NCI-H187 treated with DMSO at 0.1 percent for 48 hours (cell line): ENCODE data around the gene ABI3.
"Not testable (repeated sequence)": the region's sequence is repeated elsewhere in the genome, so short reads cannot be mapped to it uniquely, and the experiment has no call there.

Experiments
- DNase-seq: peaks from one replicate; lab custom pipeline; 2025; lab: John Stamatoyannopoulos, UW

Gene ABI3

DNA sequence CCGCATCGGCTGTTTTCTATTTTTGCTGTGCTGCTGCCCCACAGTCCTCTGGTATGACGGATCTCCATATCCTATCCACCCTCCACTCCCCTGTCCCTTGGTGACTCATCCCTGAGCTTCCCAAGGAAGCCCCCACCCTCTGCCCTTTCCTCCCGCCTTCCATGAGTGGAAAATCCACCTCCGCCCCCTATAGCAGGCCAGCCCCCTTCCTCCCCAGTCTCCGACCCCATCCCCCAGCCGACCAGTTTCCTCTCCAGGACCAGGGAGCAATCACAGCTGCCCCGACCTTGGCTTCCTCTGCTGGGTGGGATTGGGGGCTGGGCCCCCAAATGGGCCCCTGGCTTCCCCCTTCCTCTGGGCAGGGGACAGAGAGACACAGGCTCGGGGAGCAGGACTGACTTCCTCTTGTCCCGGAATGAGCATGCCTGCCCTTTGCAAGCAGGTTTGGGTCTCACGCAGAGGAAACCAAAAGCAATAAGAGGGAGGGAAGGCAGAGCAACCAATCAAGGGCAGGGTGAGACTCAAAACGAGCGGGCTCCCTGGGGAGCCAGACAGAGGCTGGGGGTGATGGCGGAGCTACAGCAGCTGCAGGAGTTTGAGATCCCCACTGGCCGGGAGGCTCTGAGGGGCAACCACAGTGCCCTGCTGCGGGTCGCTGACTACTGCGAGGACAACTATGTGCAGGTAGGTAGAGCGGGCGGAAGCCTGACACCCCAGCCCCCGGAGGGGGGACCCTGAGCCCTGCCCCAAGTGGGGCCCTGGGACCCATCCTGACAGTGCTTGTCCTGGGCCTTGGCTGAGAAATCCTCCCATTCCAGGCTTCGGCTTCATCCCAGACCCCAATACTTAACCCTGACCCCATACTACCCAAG, at the start of gene ABI3, which contains the start of gene GNGT2:
TSS of gene ABI3 (plus strand) at position 550 of the 872 bp plus-strand sequence. CDS start at position 568, 18 bp downstream.
TSS of gene GNGT2 (minus strand) at position 417 of the 872 bp plus-strand sequence. CDS start 3,152 bp downstream, outside the sequence.
- DNase-seq, result no peak

DNA sequence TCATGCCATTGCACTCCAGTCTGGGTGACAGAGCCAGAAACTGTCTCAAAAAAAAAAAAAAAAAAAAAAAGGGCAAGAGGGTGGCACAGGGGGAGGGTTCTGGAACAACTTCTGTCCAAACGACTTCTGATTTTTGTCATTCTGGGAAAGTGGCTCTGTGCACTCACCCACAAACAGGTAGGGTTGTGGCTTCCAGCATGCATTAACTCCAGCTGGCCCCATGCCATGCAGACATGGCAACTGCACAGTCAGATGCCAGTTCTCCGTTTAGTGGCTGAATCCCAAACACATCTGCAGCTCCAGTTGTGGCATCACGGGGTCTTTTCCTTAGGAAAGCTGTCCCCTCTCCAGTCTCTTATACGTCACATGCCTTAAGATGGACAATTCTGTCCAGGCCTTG, 47.6 kb upstream of the ABI3 start:
- no peak for DNase-seq

DNA sequence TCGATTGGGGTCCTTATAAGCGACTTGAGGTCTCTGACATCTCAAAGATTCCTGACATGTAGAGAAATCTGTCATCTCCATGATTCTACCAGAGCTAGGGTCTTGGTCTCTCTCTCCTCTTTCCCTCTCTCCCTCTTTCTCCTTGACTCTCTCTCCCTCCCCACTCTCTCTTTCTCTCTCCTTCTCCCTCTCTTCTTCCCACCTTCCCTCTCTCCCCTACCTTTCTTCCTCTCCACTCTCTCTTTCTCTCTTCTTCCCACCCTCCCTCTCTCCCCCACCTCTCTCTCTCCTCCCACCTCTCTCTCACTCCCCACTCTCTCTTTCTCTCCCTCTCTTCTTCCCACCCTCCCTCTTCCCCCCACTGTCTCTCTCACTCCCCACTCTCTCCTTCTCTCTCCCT, 45.4 kb upstream of the ABI3 start:
- DNase-seq, result no peak

DNA sequence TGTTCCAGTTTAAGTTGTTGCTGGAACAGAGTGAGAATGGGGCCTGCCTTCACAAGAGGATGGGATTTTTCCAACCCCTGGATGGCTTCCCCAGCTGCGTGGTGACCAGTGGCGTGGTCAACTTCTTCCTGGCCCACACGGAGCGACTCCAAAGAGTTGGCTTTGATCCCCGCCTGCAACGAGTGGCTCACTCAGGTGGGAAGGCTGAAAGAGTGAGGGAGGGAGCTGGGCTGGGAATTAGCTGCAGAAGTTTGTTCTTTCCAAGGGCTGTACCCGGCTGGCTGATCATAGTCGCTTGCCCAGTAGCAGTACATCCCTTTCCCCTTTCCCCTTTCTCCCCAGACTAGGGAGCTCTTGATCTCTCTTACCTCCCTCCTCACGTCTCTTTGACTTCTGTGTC, 41.8 kb upstream of the ABI3 start:
- DNase-seq, result no peak

- DNase-seq, result no peak
Observed at GRCh38 chr17:49170216-49170615, 40.3 kb upstream of the ABI3 start.

DNA sequence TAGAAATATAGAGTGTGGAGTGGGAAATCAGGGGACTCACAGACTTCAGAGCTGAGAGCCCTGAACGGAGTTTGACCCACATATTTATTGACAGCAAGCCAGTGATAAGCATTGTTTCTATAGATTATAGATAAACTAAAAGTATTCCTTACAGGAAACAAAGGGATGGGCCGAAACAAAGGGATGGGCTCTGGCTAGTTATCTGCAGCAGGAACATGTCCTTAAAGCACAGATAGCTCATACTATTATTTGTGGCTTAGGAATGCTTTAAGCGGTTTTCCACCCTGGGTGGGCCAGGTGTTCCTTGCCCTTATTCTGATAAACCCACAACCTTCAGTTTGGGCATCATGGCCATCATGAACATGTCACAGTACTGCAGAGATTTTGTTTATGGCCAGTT, 39.8 kb upstream of the ABI3 start:
- not testable (repeated sequence) for DNase-seq

- not testable (repeated sequence) for DNase-seq
Observed at GRCh38 chr17:49175978-49176377, 34.5 kb upstream of the ABI3 start.

DNA sequence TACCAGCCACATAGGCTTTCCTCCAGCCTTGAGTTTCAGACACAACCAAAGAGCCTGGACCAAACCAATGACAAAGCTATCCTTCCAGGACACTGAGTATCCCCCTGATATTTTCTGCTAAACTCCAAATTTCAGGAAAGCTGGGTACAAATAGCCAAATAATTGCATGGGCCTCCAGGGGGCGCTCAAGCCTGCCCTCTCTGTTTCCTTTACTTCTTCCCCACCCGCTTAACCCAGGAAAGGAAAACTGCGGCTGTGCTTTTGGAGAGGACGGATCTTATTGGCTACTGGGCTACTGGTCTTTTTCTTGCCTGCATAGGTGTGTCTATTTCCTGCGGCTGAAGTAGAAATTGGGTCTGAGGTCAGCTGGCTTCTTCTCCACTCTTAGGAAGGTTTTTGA, 30.2 kb upstream of the ABI3 start:
- DNase-seq, result no peak

GRCh38 chr17:49180998-49181635, 29.4 kb upstream of the ABI3 start:
- DNase-seq, result no peak

DNA sequence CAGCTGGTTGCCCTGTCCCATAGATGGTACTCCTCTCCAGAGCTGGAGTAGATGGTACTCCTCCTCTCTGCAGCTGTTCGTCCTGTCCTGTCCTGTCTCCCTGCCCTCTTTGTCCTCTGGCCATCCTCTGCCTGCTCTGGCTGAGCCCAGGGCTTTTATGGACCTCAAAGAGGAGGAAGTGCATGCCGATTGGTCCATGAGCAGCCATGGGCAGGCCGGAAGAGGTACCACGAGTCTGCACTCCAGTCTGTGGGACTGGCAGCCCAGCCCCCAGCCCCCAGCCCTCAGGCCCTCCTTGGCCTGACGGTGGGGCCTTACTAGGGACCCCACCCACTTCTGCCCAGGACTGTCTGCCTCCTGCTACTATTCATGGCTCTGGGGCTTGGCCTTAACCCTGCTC, 27.2 kb upstream of the ABI3 start:
- no peak for DNase-seq

- DNase-seq, result no peak
Observed at GRCh38 chr17:49183801-49184200, 26.7 kb upstream of the ABI3 start.

GRCh38 chr17:49184522-49184921, 26.0 kb upstream of the ABI3 start:
- DNase-seq, result not testable (repeated sequence)

DNA sequence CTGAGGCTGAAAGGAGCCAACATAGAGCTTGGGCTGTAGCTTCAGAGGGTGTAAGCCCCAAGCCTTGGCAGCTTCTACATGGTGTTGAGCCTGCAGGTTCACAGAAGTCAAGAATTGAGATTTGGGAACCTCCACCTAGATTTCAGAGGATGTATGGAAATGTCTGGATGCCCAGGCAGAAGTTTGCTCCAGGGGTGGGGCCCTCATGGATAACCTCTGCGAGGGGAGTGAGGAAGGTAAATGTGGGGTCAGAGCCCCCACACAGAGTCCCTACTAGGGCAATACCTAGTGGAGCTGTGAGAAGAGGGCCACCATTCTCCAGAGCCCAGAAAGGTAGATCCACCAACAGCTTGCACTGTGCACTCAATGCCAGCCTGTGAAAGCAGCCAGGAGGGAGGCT, 25.1 kb upstream of the ABI3 start:
- not testable (repeated sequence) for DNase-seq

DNA sequence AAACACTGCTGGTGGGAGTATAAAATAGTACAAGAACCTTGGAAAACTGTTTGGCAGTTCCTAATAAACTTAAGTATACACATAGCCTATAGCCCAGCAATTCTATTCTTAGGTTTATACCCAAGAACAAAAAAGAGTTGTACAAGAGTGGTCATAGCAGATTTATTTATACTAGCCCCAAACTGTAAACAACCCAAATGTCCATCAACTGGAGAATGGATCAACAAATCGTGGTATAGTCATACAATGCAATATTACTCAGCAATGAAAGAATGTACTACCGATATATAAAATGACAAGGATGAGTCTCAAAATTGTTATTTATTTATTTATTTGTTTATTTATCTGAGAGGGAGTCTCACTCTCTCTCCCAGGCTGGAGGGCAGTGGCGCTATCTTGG, 23.2 kb upstream of the ABI3 start:
- no peak for DNase-seq

DNA sequence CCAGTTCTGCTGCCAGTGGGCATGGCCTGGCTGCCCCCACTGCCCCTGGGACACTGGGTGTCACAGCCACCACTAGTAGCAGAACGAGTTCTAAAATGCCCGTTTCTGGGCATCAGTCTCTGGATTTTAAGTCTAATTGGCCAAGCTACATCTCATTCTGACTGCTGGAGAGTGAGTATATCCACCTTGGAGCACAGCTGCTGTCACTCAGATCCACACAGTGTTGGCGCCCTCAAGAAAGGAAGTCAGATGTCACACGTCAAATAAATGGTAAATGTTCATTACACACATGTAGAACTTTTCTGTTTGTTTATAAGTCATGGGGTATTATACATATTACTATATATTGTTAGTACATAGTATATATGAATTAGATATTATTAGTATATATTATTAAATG, 19.6 kb upstream of the ABI3 start:
- no peak for DNase-seq

DNA sequence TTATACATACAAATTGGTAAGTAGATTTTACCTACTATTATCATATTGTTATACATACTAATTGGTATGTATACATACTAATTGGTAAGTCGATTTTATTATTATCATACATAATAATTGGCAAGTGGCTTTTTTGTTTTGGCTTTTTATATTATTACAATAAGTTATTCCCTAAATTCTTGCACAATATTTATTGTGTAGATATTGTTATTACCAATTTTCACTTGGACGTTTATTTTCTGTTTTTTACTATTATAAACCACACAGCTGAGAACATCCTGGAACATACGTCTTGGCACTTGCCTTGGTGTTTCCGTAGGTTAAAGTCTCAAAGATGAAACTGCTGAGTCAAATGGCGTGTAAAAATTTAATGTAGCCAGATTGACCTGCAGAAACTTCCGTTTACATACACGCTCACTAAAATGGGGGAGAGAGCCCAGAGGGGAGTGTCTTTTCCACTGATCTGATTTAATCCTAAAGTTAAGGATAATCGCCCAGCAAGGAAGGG, 19.0 kb upstream of the ABI3 start:
- no peak for DNase-seq

DNA sequence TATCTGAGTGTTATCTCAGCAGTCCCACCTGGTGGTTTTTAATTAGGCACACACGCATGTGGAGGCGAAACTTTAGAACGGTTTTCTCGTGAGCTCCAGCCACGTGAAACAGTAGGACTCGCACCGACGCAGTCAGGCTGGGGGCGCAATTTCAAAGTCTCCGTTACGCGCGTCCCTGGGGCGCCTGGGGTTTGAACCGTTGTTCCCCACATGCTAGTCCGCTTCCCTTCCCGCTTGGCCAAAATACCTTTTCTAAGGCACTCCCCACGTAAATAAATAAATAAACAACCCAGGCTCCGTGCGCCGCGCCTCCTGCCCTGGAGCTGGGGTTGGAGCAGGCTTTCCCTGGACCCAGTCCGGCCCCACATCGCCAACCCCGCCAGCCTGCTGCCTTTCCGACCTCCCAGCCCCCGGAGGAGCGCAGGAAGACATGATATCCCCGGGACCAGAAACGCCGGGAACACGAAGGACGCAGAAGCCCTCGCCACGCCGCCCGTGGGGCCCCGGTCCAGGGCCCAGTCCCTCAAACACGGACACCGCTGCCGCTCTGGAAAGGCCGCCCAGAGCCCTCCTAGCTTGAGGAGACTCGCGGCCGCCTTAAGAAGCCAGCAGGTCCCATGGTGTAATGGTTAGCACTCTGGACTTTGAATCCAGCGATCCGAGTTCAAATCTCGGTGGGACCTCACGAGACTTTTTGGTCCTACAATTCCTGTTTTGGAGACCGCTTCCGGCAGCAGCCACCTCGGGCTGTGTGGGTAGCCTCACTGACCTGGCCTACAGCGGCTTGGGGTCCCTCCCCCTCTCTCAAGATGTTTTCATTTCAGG, 18.4 kb upstream of the ABI3 start:
- no peak for DNase-seq

GRCh38 chr17:49193513-49194296, 16.8 kb upstream of the ABI3 start:
- DNase-seq, result no peak

GRCh38 chr17:49194297-49194607, 16.3 kb upstream of the ABI3 start:
- DNase-seq, result no peak

GRCh38 chr17:49195751-49196150, 14.8 kb upstream of the ABI3 start:
- DNase-seq, result no peak

DNA sequence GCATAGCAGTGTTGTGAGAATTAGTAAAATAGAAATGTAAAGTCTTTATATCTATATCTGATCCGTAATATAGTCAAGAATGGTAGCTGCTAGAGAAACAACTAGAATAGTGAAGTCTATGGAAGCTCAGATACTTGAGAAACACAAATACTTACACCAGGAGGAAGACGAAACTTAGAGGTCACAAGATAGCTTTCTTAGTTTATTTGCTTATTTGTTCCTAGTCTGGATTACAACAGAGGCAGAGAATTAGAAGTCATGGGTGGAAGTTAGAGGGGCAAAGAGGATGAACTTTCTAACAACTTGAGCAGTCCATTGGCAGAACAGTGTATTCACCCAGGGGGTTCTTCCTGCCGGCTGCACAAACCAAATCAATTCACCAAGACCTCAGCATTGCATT, 14.0 kb upstream of the ABI3 start:
- DNase-seq, result no peak
